Cardiac muscle cell (in vitro differentiated cells and primary cell): ENCODE measurements around the gene UBAC1. TPM values are rescaled to one million over a fixed set of nuclear protein-coding genes. Genes with fewer than 3 reads are reported as not detected.

ENCODE experiments used
- DNase-seq, 2 donors: peaks; one replicate each; pipeline versions ENCODE4 v3.0.0 to v3.0.0-alpha.2; 2010 to 2017; ENCODE audit warnings: low read depth in 1 of 2, low spot score in 1 of 2
- H3K27ac ChIP-seq: fragments of 200-600 bp; sonication (generic); 2 replicates; pipeline ENCODE4 v1.5.1; 2016
- H3K27me3 ChIP-seq: fragments of 200-600 bp; sonication (generic); 2 replicates; pipeline ENCODE4 v1.6.0; 2016; ENCODE audit warnings: control low read depth
- H3K36me3 ChIP-seq: fragments of 200-600 bp; sonication (generic); 2 replicates; pipeline ENCODE4 v1.5.1; 2016; ENCODE audit warnings: control low read depth
- H3K4me1 ChIP-seq: fragments of 200-600 bp; sonication (generic); 2 replicates; pipeline ENCODE4 v1.8.1; 2017; ENCODE audit warnings: low read depth, mild to moderate bottlenecking, mixed run types
- H3K4me3 ChIP-seq: fragments of 200-600 bp; sonication (generic); 2 replicates; pipeline ENCODE4 v1.5.1; 2016; ENCODE audit warnings: mild to moderate bottlenecking
- H3K9me3 ChIP-seq: fragments of 200-600 bp; sonication (generic); 2 replicates; pipeline ENCODE4 v1.5.1; 2017; ENCODE audit warnings: low read depth, mild to moderate bottlenecking, control low read depth
- CTCF ChIP-seq: IDR thresholded peaks from 2 replicates; pipeline ENCODE4 v1.5.1; 2012; ENCODE audit warnings: low read depth, mild to moderate bottlenecking, low read length
- polyA plus RNA-seq: library from polyadenylated mRNA; unstranded; fragments of >200 nt; fragmentation: Nextera tagmentation; extraction: Ambion mirVana; gene quantifications from 2 replicates; pipeline ENCODE4 v1.2.1, GENCODE V29; 2016
- total RNA-seq: library from RNA; depleted of rRNA; stranded (reverse); fragments of >200 nt; gene quantifications from 2 replicates; pipeline ENCODE4 v1.2.3, GENCODE V29; 2016

The UBAC1 gene
- total and polyA plus RNA-seq, 2 experiments from 2014 or later: 60.1 to 66.4 TPM

- TF ChIP-seq CTCF: no peak
- no peaks in the 10 kb centered on the region for H3K9me3 ChIP-seq
- DNase-seq: no peak
- no peak overlapping the region for H3K4me3 ChIP-seq
- H3K27me3 ChIP-seq: no peaks in the 10 kb centered on the region
- H3K4me1 ChIP-seq: peaks cover 39% of the 10 kb centered on the region
- H3K36me3 ChIP-seq: no peaks in the 10 kb centered on the region
- H3K27ac ChIP-seq: no peak overlapping the region
These were observed 74.1 kb downstream of the UBAC1 start for GRCh38 chr9:135887021-135887507.

- DNase-seq: no peak
- peaks cover 38% of the 10 kb centered on the region for H3K4me1 ChIP-seq
- no peak overlapping the region for H3K27ac ChIP-seq
These were observed 74.8 kb downstream of the UBAC1 start for GRCh38 chr9:135886147-135886981.

GRCh38 chr9:135885100-135885853 lies 75.9 kb downstream of the UBAC1 start:
- Histone ChIP-seq H3K36me3 (no peaks in the 10 kb centered on the region), H3K9me3 (no peaks in the 10 kb centered on the region), H3K4me3 (no peak overlapping the region), H3K27ac (no peak overlapping the region), H3K4me1 (peaks cover 28% of the 10 kb centered on the region), H3K27me3 (no peaks in the 10 kb centered on the region)
- DNase-seq: no peak
- TF ChIP-seq CTCF: no peak

More at GRCh38 chr9:135886147-135886981, 74.8 kb downstream of the UBAC1 start:
- no peaks in the 10 kb centered on the region for H3K9me3 ChIP-seq
- H3K36me3 ChIP-seq: no peaks in the 10 kb centered on the region
- H3K4me3 ChIP-seq: no peak overlapping the region
- no peaks in the 10 kb centered on the region for H3K27me3 ChIP-seq
- peak; percentile 2 for TF ChIP-seq CTCF

GRCh38 chr9:135884328-135885035 lies 76.7 kb downstream of the UBAC1 start:
- H3K36me3 ChIP-seq: no peaks in the 10 kb centered on the region
- H3K27me3 ChIP-seq: no peaks in the 10 kb centered on the region
- H3K9me3 ChIP-seq: no peaks in the 10 kb centered on the region
- peaks cover 26% of the 10 kb centered on the region for H3K4me1 ChIP-seq
- no peak overlapping the region for H3K4me3 ChIP-seq
- no peak overlapping the region for H3K27ac ChIP-seq
- TF ChIP-seq CTCF: no peak
- peak in 1 of 2 donors; percentile 29 for DNase-seq

GRCh38 chr9:135883410-135884089 lies 77.6 kb downstream of the UBAC1 start:
- H3K27me3 ChIP-seq: no peaks in the 10 kb centered on the region
- no peaks in the 10 kb centered on the region for H3K36me3 ChIP-seq
- no peaks in the 10 kb centered on the region for H3K9me3 ChIP-seq
- peaks cover 19% of the 10 kb centered on the region for H3K4me1 ChIP-seq
- no peak overlapping the region for H3K4me3 ChIP-seq
- no peak for TF ChIP-seq CTCF
- no peak overlapping the region for H3K27ac ChIP-seq
- no peak for DNase-seq
